HepG2 (cell line): ENCODE results near the gene FAM222A. TPM values are rescaled to one million over a fixed set of nuclear protein-coding genes. Genes with fewer than 3 reads are reported as not detected.

Experiments used
- BRD4 ChIP-seq: sonication (generic); formaldehyde crosslinking; IDR thresholded peaks from 2 replicates; pipeline ENCODE4 v1.4.0; 2020; ENCODE audit warnings: missing genetic modification reagents
- GPN1 ChIP-seq: sonication (generic); formaldehyde crosslinking; IDR thresholded peaks from 2 replicates; pipeline ENCODE4 v1.5.1; 2020; ENCODE audit warnings: missing genetic modification reagents, borderline replicate concordance
- HOXA7 ChIP-seq: sonication (generic); formaldehyde crosslinking; IDR thresholded peaks from 2 replicates; pipeline ENCODE4 v1.8.1; 2022; ENCODE audit warnings: mild to moderate bottlenecking, missing genetic modification reagents, moderate library complexity
- KDM1A ChIP-seq: IDR thresholded peaks from 2 replicates; pipeline ENCODE4 v1.6.1; 2016; ENCODE audit warnings: missing compliant biosample characterization
- KDM6A ChIP-seq: IDR thresholded peaks from 2 replicates; pipeline ENCODE4 v1.6.1; 2016; ENCODE audit warnings: low read depth
- KLF16 ChIP-seq, 2 experiments: sonication (generic) in 1 of 2; formaldehyde crosslinking in 1 of 2; IDR thresholded peaks; 2 replicates each; pipeline versions ENCODE4 v1.6.1 to v1.8.0; 2016 to 2023; ENCODE audit warnings: missing genetic modification reagents in 2 of 2, missing compliant biosample characterization in 1 of 2
- MEIS2 ChIP-seq: sonication (generic); formaldehyde crosslinking; IDR thresholded peaks from 2 replicates; pipeline ENCODE4 v1.9.0; 2021; ENCODE audit warnings: mild to moderate bottlenecking, missing genetic modification reagents
- MTF1 ChIP-seq: sonication (generic); formaldehyde crosslinking; IDR thresholded peaks from 2 replicates; pipeline ENCODE4 v1.5.0; 2020; ENCODE audit warnings: missing genetic modification reagents
- NFKB2 ChIP-seq: sonication (generic); formaldehyde crosslinking; IDR thresholded peaks from 2 replicates; pipeline ENCODE4 v1.4.0; 2020; ENCODE audit warnings: missing genetic modification reagents, borderline replicate concordance
- REXO4 ChIP-seq: sonication (generic); formaldehyde crosslinking; IDR thresholded peaks from 2 replicates; pipeline ENCODE4 v1.8.0; 2022; ENCODE audit warnings: missing genetic modification reagents, mild to moderate bottlenecking, borderline replicate concordance
- RXRA ChIP-seq: sonication (generic); formaldehyde crosslinking; IDR thresholded peaks from 2 replicates; pipeline ENCODE4 v1.5.1; 2020; ENCODE audit warnings: missing genetic modification reagents
- SETDB1 ChIP-seq: sonication (generic); formaldehyde crosslinking; IDR thresholded peaks from 2 replicates; pipeline ENCODE4 v1.5.1; 2020; ENCODE audit warnings: missing genetic modification reagents, mild to moderate bottlenecking, borderline replicate concordance
- ZBTB7B ChIP-seq: sonication (generic); formaldehyde crosslinking; IDR thresholded peaks from 2 replicates; pipeline ENCODE4 v1.4.0; 2020; ENCODE audit warnings: missing genetic modification reagents
- ZMAT3 ChIP-seq: sonication (generic); formaldehyde crosslinking; conservative IDR thresholded peaks from 2 replicates; pipeline ENCODE4 v1.7.0; 2021; ENCODE audit warnings: missing genetic modification reagents
- ZNF329 ChIP-seq: sonication (generic); formaldehyde crosslinking; IDR thresholded peaks from 2 replicates; pipeline ENCODE4 v1.9.0; 2021; ENCODE audit warnings: low read depth, mild to moderate bottlenecking, missing genetic modification reagents
- ZNF577 ChIP-seq: sonication (generic); formaldehyde crosslinking; IDR thresholded peaks from 2 replicates; pipeline ENCODE4 v1.4.0; 2020; ENCODE audit warnings: mild to moderate bottlenecking, low read depth, missing genetic modification reagents, borderline replicate concordance
- ZNF644 ChIP-seq: IDR thresholded peaks from 2 replicates; pipeline ENCODE4 v1.6.1; 2016; ENCODE audit warnings: low read depth
- polyA plus RNA-seq, 8 experiments: library from polyadenylated mRNA; depleted of rRNA in 3 of 8; stranded (reverse) in 7 of 8; unstranded in 1 of 8; fragments of >200 nt; fragmentation: Illumina TruSeq in 4 of 8; extraction: Trizol in 4 of 8; gene quantifications; 2 replicates each; pipeline versions ENCODE4 v1.2.1 to v1.2.3, GENCODE V29; 2011 to 2016; ENCODE audit warnings: low read depth in 4 of 8, missing spikeins in 1 of 8, mixed read lengths in 1 of 8; ENCODE audit not compliant: insufficient read depth in 1 of 8
- total RNA-seq, 5 experiments: library from RNA; depleted of rRNA; stranded (reverse); fragments of >200 nt; fragmentation: Illumina TruSeq; extraction: Trizol; gene quantifications; 2 replicates each; pipeline ENCODE4 v1.2.3, GENCODE V29; 2016; ENCODE audit warnings: low read depth in 1 of 5
- TF ChIP-seq, protein P1 (sequence below): sonication (generic); formaldehyde crosslinking; IDR thresholded peaks from 2 replicates; pipeline ENCODE4 v1.4.0; 2020; ENCODE audit warnings: missing genetic modification reagents
- TF ChIP-seq, protein P2 (sequence below): sonication (generic); formaldehyde crosslinking; IDR thresholded peaks from 2 replicates; pipeline ENCODE4; 2020; ENCODE audit warnings: missing genetic modification reagents, mild to moderate bottlenecking, borderline replicate concordance
- TF ChIP-seq, protein P3 (sequence below): sonication (generic); formaldehyde crosslinking; IDR thresholded peaks from 2 replicates; pipeline ENCODE4 v1.5.0; 2020; ENCODE audit warnings: missing genetic modification reagents

The FAM222A gene
- total and polyA plus RNA-seq, 2 of the 13 experiments (the other 11 are each of a cell fraction or from before 2014, with no cell fraction given): 2.7 to 9.6 TPM

DNA sequence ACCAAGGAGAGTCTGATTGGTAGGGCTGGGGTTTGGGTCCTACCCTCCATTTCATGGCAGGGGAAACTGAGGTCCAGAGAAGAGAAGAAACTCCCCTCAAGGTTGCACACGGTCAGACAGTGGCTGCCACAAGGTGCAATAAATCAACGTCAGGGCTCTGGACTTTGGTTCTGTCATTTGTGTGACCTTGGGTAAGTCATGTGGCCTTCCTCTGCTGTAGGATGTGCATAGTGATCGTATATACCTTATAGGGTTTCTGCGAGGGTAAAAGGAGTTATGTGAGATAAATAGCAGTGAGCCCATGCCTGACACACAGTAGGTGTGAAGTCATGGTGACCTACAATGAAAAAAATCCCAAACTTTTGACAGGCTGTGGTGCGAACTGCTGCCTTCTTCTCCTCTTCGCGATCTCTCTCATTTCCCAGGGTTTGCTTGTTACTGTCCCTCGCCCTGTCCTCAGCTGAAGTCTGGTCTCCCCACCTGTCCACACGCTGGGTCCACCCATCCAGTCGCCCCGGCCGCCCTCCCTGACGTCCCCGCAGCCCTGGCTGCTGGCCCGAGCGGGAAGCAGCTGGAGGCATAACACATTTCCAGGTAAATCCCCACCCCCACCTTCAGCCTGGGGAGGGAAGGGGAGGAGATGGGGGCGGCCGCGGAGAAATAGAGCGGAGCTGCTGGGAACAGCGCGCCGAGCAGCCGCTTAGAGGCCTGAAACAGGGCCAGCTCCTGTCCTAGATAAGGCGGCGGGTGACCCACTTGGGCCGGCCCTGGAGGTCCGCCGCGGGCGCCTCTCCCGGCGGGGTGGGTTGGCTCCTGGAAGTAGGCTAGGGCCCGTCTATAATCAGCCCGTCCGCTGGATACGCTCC is 1.8 kb upstream of the FAM222A start (continued):
- TF ChIP-seq, protein P1, sequence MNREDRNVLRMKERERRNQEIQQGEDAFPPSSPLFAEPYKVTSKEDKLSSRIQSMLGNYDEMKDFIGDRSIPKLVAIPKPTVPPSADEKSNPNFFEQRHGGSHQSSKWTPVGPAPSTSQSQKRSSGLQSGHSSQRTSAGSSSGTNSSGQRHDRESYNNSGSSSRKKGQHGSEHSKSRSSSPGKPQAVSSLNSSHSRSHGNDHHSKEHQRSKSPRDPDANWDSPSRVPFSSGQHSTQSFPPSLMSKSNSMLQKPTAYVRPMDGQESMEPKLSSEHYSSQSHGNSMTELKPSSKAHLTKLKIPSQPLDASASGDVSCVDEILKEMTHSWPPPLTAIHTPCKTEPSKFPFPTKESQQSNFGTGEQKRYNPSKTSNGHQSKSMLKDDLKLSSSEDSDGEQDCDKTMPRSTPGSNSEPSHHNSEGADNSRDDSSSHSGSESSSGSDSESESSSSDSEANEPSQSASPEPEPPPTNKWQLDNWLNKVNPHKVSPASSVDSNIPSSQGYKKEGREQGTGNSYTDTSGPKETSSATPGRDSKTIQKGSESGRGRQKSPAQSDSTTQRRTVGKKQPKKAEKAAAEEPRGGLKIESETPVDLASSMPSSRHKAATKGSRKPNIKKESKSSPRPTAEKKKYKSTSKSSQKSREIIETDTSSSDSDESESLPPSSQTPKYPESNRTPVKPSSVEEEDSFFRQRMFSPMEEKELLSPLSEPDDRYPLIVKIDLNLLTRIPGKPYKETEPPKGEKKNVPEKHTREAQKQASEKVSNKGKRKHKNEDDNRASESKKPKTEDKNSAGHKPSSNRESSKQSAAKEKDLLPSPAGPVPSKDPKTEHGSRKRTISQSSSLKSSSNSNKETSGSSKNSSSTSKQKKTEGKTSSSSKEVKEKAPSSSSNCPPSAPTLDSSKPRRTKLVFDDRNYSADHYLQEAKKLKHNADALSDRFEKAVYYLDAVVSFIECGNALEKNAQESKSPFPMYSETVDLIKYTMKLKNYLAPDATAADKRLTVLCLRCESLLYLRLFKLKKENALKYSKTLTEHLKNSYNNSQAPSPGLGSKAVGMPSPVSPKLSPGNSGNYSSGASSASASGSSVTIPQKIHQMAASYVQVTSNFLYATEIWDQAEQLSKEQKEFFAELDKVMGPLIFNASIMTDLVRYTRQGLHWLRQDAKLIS (CRISPR knock-in tag): no peak
- TF ChIP-seq SETDB1 (CRISPR knock-in tag): no peak
- TF ChIP-seq, protein P2, sequence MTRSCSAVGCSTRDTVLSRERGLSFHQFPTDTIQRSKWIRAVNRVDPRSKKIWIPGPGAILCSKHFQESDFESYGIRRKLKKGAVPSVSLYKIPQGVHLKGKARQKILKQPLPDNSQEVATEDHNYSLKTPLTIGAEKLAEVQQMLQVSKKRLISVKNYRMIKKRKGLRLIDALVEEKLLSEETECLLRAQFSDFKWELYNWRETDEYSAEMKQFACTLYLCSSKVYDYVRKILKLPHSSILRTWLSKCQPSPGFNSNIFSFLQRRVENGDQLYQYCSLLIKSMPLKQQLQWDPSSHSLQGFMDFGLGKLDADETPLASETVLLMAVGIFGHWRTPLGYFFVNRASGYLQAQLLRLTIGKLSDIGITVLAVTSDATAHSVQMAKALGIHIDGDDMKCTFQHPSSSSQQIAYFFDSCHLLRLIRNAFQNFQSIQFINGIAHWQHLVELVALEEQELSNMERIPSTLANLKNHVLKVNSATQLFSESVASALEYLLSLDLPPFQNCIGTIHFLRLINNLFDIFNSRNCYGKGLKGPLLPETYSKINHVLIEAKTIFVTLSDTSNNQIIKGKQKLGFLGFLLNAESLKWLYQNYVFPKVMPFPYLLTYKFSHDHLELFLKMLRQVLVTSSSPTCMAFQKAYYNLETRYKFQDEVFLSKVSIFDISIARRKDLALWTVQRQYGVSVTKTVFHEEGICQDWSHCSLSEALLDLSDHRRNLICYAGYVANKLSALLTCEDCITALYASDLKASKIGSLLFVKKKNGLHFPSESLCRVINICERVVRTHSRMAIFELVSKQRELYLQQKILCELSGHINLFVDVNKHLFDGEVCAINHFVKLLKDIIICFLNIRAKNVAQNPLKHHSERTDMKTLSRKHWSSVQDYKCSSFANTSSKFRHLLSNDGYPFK (CRISPR knock-in tag): no peak
- no peak for TF ChIP-seq RXRA (CRISPR knock-in tag)
- no peak for TF ChIP-seq REXO4 (CRISPR knock-in tag)
- TF ChIP-seq ZNF644: no peak
- 0 out of 2 replicates have a peak, but pooled peaks have one; percentile 46 for TF ChIP-seq ZMAT3
- peak; percentile 99 for TF ChIP-seq MEIS2
- peak; percentile 60; the same call in 1 of the 2 replicates for TF ChIP-seq NFKB2 (CRISPR knock-in tag)
- TF ChIP-seq ZNF577 (CRISPR knock-in tag): no peak
- no peak for TF ChIP-seq HOXA7
- no peak for TF ChIP-seq KLF16 (CRISPR knock-in tag; IDR thresholded peaks at IDR 0.05)
- TF ChIP-seq ZBTB7B: no peak; the same call in 1 of the 2 replicates
- no peak for TF ChIP-seq MTF1 (CRISPR knock-in tag)
- no peak for TF ChIP-seq KDM6A
- TF ChIP-seq GPN1 (CRISPR knock-in tag): no peak
- TF ChIP-seq BRD4: no peak
- no peak for TF ChIP-seq KDM1A (CRISPR knock-in tag)
- no peak for TF ChIP-seq ZNF329 (CRISPR knock-in tag)
- TF ChIP-seq, protein P3, sequence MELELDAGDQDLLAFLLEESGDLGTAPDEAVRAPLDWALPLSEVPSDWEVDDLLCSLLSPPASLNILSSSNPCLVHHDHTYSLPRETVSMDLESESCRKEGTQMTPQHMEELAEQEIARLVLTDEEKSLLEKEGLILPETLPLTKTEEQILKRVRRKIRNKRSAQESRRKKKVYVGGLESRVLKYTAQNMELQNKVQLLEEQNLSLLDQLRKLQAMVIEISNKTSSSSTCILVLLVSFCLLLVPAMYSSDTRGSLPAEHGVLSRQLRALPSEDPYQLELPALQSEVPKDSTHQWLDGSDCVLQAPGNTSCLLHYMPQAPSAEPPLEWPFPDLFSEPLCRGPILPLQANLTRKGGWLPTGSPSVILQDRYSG (CRISPR knock-in tag): no peak
